Endometrial microvascular endothelial cells (primary cell): ENCODE measurements around the gene IFNA8. TPM values are rescaled to one million over a fixed set of nuclear protein-coding genes. Genes with fewer than 3 reads are reported as not detected.

ENCODE experiments used
- total RNA-seq: library from RNA; depleted of rRNA; stranded (reverse); fragments of >200 nt; gene quantifications from one replicate; pipeline ENCODE4 v1.2.3, GENCODE V29; 2015; ENCODE audit errors: inconsistent ontology term

The IFNA8 gene
- total RNA-seq, 1 donor from 2014 or later = not detected

Other genes starting within 250 kb of the IFNA8 start
- not detected for gene IFNA21, start 242.5 kb upstream of the IFNA8 start, total RNA-seq
- not detected for gene IFNA4, start 221.5 kb upstream of the IFNA8 start, total RNA-seq
- not detected for gene IFNA7, start 206.9 kb upstream of the IFNA8 start, total RNA-seq
- gene IFNA10, start 202.0 kb upstream of the IFNA8 start, total RNA-seq = not detected
- gene IFNA16, start 191.8 kb upstream of the IFNA8 start, total RNA-seq = not detected
- gene IFNA17, start 180.9 kb upstream of the IFNA8 start, total RNA-seq = not detected
- gene IFNA14, start 169.1 kb upstream of the IFNA8 start, total RNA-seq = not detected
- gene IFNA5, start 103.8 kb upstream of the IFNA8 start, total RNA-seq = not detected
- 35.3 TPM for gene KLHL9, start 73.7 kb upstream of the IFNA8 start, total RNA-seq
- gene IFNA6, start 58.2 kb upstream of the IFNA8 start, total RNA-seq = not detected
- not detected for gene IFNA13, start 41.1 kb upstream of the IFNA8 start, total RNA-seq
- not detected for gene IFNA2, start 23.7 kb upstream of the IFNA8 start, total RNA-seq
- not detected for gene IFNA1, start 31.3 kb downstream of the IFNA8 start, total RNA-seq
- 2.1 TPM for gene IFNE, start 73.2 kb downstream of the IFNA8 start, total RNA-seq